Large intestine (tissue), 3 donors: ENCODE results near the gene STAG1. TPM values are rescaled to one million over a fixed set of nuclear protein-coding genes. Genes with fewer than 3 reads are reported as not detected.

Source experiments
- DNase-seq, 2 donors: peaks; one replicate each; pipeline versions ENCODE4 v3.0.0 to v3.0.0-alpha.2; 2013
- H3K27ac ChIP-seq: one replicate; pipeline ENCODE4 v1.5.1; 2013; ENCODE audit warnings: low read length
- H3K27me3 ChIP-seq: 2 replicates; pipeline ENCODE4 v1.6.1; 2013; ENCODE audit warnings: low read length; ENCODE audit not compliant: control insufficient read depth, insufficient read depth
- H3K36me3 ChIP-seq: 2 replicates; pipeline ENCODE4 v1.6.1; 2013; ENCODE audit warnings: low read length; ENCODE audit not compliant: control insufficient read depth, insufficient read depth
- H3K4me1 ChIP-seq: one replicate; pipeline ENCODE4 v1.6.1; 2013; ENCODE audit warnings: low read length; ENCODE audit not compliant: control insufficient read depth, insufficient read depth
- H3K4me3 ChIP-seq: one replicate; pipeline ENCODE4 v1.5.1; 2013; ENCODE audit warnings: low read length
- H3K9me3 ChIP-seq: one replicate; pipeline ENCODE4 v1.6.1; 2013; ENCODE audit warnings: mild to moderate bottlenecking, low read depth, low read length, moderate library complexity; ENCODE audit not compliant: control insufficient read depth
- WGBS: methylation state at CpG from one replicate; pipeline ENCODE4 v1.1.5; 2013; ENCODE audit warnings: low lambda C conversion rate; ENCODE audit not compliant: insufficient coverage; 5-methylcytosine and 5-hydroxymethylcytosine counted together
- polyA plus RNA-seq: library from polyadenylated mRNA; unstranded; fragments of 120-200 nt; gene quantifications from one replicate; pipeline ENCODE4 v1.2.1, GENCODE V29; 2013

STAG1 gene
- polyA plus RNA-seq, 1 donor = 28.8 TPM

- H3K9me3 ChIP-seq = no peaks in the 10 kb centered on the region
- no peak overlapping the region for H3K27ac ChIP-seq
- H3K27me3 ChIP-seq = no peaks in the 10 kb centered on the region
- no peak for DNase-seq
- peaks cover 10% of the 10 kb centered on the region for H3K36me3 ChIP-seq
- 43% methylated on average over 2 of the region's 2 CpGs for WGBS
- H3K4me3 ChIP-seq = no peak overlapping the region
- H3K4me1 ChIP-seq = no peaks in the 10 kb centered on the region
Measured at GRCh38 chr3:136434429-136434828, 317.7 kb downstream of the STAG1 start.

- Histone ChIP-seq H3K27me3 (no peaks in the 10 kb centered on the region), H3K4me3 (no peak overlapping the region), H3K4me1 (no peaks in the 10 kb centered on the region), H3K27ac (no peak overlapping the region), H3K36me3 (peaks cover 13% of the 10 kb centered on the region), H3K9me3 (no peaks in the 10 kb centered on the region)
- DNase-seq = no peak
- 85% methylated on average over 2 of the region's 4 CpGs for WGBS
Measured at GRCh38 chr3:136432685-136433084, 319.5 kb downstream of the STAG1 start.

DNA sequence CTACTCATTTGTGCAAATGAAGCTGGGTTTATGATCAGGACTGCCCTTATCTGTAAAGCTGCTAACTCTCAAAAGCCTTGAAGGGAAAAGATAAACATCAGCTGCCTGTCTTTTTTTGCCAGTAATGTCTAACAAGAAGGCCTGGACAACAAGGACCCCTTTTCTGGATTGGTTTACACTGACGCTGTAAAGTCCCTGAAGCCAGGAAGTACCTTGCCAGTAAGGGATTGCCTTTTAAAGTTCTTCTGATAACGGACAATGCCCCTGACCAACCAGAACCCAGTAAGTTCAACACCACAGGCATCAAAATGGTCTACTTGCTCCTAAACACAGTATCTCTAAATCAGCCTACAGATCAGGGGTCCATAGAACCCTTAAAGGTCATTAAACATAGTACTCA is 324.0 kb downstream of the STAG1 start:
- no peaks in the 10 kb centered on the region for H3K27me3 ChIP-seq
- no peak for DNase-seq
- no peak overlapping the region for H3K4me3 ChIP-seq
- peaks cover 11% of the 10 kb centered on the region for H3K36me3 ChIP-seq
- H3K9me3 ChIP-seq = no peaks in the 10 kb centered on the region
- no peaks in the 10 kb centered on the region for H3K4me1 ChIP-seq
- WGBS = no CpG with 5 or more reads among the region's 2 CpGs
- H3K27ac ChIP-seq = no peak overlapping the region

DNA sequence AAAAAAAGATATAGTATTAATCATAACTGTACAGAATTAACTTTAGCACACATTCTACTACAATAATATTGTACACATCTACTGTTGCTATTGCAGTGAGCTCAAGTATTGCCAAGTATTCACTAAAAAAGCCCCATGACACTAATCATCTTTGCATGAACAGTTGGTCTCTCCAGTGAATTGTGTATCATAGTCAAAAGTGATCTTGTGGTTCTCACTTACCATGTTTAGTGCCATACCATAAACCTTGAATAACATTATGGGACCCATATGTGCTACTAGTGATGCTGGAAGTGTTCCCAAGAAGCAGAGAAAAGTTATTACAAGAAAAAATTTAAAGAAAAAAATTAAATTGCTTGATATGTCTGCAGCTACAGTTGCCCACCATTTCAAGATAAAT is 324.9 kb downstream of the STAG1 start:
- H3K36me3 ChIP-seq = peaks cover 6% of the 10 kb centered on the region
- no peaks in the 10 kb centered on the region for H3K27me3 ChIP-seq
- H3K9me3 ChIP-seq = no peaks in the 10 kb centered on the region
- no peak overlapping the region for H3K4me3 ChIP-seq
- no peaks in the 10 kb centered on the region for H3K4me1 ChIP-seq
- no peak for DNase-seq
- no peak overlapping the region for H3K27ac ChIP-seq

GRCh38 chr3:136414476-136414875 is 337.7 kb downstream of the STAG1 start:
- Histone ChIP-seq H3K27ac (no peak overlapping the region), H3K4me1 (no peaks in the 10 kb centered on the region), H3K27me3 (no peaks in the 10 kb centered on the region), H3K4me3 (no peak overlapping the region), H3K9me3 (no peaks in the 10 kb centered on the region), H3K36me3 (peaks cover 19% of the 10 kb centered on the region)
- no peak for DNase-seq

DNA sequence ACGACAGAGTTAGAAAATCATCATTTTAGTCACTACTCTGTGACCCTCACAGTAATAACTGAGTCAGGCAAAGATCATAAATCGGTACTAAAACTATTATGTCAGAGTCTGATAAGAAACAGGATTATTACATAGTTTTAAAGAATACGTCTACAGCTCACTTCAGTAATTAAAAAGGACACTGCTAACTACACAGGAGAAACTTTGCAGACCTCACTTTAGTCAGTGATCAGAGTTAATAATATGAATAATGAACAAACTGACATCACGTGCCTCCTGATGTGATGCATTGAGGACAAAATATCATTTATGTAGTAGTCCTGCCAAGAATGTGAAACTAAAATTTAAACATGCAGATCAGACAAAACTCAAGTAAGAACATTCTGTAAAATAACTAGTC is 339.9 kb downstream of the STAG1 start:
- H3K36me3 ChIP-seq = peaks cover 7% of the 10 kb centered on the region
- H3K27me3 ChIP-seq = no peaks in the 10 kb centered on the region
- no peaks in the 10 kb centered on the region for H3K9me3 ChIP-seq
- no peak overlapping the region for H3K27ac ChIP-seq
- WGBS = 58% methylated on average over 2 of the region's 4 CpGs
- no peak for DNase-seq
- H3K4me3 ChIP-seq = no peak overlapping the region
- no peaks in the 10 kb centered on the region for H3K4me1 ChIP-seq

- no peak for DNase-seq
- Histone ChIP-seq H3K27ac (no peak overlapping the region), H3K4me3 (no peak overlapping the region), H3K27me3 (no peaks in the 10 kb centered on the region), H3K36me3 (peaks cover 4% of the 10 kb centered on the region), H3K4me1 (no peaks in the 10 kb centered on the region), H3K9me3 (no peaks in the 10 kb centered on the region)
- WGBS = no CpG with 5 or more reads among the region's 3 CpGs
Measured at GRCh38 chr3:136409549-136409948, 342.6 kb downstream of the STAG1 start.

- Histone ChIP-seq H3K4me3 (no peak overlapping the region), H3K27ac (no peak overlapping the region), H3K27me3 (no peaks in the 10 kb centered on the region), H3K9me3 (no peaks in the 10 kb centered on the region), H3K4me1 (no peaks in the 10 kb centered on the region), H3K36me3 (peaks cover 4% of the 10 kb centered on the region)
- WGBS = no CpG with 5 or more reads among the region's 2 CpGs
- DNase-seq = no peak
Measured at GRCh38 chr3:136404056-136404455, 348.1 kb downstream of the STAG1 start.

DNA sequence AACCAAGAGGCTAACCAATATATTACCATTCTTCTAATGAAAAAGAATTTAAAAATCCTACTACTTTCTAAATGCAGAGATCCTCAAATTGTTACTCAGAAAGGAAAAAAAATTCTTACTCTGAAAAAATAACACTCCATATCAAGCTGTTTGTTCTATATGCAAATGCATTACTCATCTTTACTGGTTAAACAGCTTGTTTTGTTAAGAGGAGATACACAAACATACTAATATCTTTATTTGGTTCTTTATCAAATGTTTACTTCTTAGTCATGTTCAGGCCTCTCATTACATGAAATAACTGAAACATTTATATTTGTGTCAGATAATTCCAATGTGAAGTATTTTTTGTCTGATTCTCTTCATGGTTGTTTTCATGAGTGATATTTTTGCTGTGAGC is 355.3 kb downstream of the STAG1 start:
- Histone ChIP-seq H3K9me3 (no peaks in the 10 kb centered on the region), H3K4me1 (no peaks in the 10 kb centered on the region), H3K27ac (no peak overlapping the region), H3K4me3 (no peak overlapping the region), H3K36me3 (peaks cover 3% of the 10 kb centered on the region), H3K27me3 (no peaks in the 10 kb centered on the region)
- no peak for DNase-seq

DNA sequence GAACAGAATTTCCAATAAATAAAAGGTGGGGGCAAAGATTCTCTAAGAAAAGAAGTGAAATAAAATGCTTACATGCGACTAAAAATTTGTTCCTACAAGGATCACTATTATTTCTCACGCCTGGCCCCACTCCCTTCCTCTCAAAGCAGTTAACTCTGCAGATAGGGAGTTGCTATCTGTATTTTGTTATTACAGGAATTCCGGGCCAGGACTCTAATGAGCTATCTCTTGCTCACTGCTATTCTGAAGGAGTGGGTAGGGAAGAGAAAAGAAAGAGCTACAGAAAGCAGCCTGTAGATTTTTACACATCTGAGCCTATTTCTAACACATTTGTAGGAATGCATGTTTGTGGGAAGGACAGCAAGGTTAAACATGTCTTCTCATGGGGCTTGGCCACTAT is 361.6 kb downstream of the STAG1 start:
- no peak for DNase-seq

DNA sequence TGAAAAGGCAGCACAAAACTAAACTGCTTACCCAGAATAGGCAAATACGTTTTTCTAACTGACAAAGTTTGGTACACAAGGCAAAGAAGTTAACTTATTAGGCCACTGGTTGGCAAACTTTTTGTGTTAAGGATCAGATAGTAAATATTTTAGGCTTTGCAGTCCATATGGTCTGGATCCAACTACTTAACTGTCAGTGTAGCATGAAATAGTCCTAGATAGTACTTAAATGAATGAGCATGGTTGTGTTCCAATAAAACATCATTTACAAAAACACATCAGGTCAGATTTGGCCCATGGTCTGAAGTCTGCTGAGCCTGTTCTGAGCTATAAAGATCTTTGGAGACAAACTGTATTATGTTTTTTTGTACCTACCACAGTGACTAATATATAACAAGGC is 365.1 kb downstream of the STAG1 start:
- Histone ChIP-seq H3K27ac (no peak overlapping the region), H3K36me3 (peaks cover 4% of the 10 kb centered on the region), H3K27me3 (no peaks in the 10 kb centered on the region), H3K9me3 (no peaks in the 10 kb centered on the region), H3K4me1 (no peaks in the 10 kb centered on the region), H3K4me3 (no peak overlapping the region)
- no peak for DNase-seq
- WGBS = no CpG with 5 or more reads among the region's 1 CpG

More for the DNA sequence above, 361.6 kb downstream of the STAG1 start:
- no CpG with 5 or more reads among the region's 3 CpGs for WGBS
- Histone ChIP-seq H3K27me3 (no peaks in the 10 kb centered on the region), H3K36me3 (peaks cover 4% of the 10 kb centered on the region), H3K4me3 (no peak overlapping the region), H3K4me1 (no peaks in the 10 kb centered on the region), H3K27ac (no peak overlapping the region), H3K9me3 (no peaks in the 10 kb centered on the region)
